HL-60 (cell line): ENCODE results near the gene TLCD1.

Experiments
- DNase-seq, 2 experiments: peaks; one replicate each; pipeline ENCODE4 v3.0.0-alpha.2; 2010 to 2020; ENCODE audit warnings: low read depth in 1 of 2, low spot score in 1 of 2
- H3K27ac ChIP-seq: fragments of 250-450 bp; sonication (Bioruptor Pico); replicated peaks from 2 replicates; pipeline ENCODE4 v1.5.1; 2020; ENCODE audit warnings: mild to moderate bottlenecking, moderate library complexity
- H3K27me3 ChIP-seq: fragments of 250-450 bp; sonication (Bioruptor Pico); 2 replicates; pipeline ENCODE4 v1.5.1; 2021; ENCODE audit warnings: mild to moderate bottlenecking, moderate library complexity; ENCODE audit not compliant: insufficient read depth, poor library complexity, severe bottlenecking
- H3K4me3 ChIP-seq: replicated peaks from 2 replicates; pipeline ENCODE4 v1.5.1; 2011; ENCODE audit warnings: mild to moderate bottlenecking, control low read depth, low read length; ENCODE audit not compliant: insufficient read depth
- CTCF ChIP-seq: IDR thresholded peaks from one replicate; pipeline ENCODE4 v1.5.1; 2011; ENCODE audit warnings: low read length, control low read depth, inconsistent platforms; ENCODE audit not compliant: insufficient read depth
- GABPA ChIP-seq: IDR thresholded peaks from 2 replicates; pipeline ENCODE4 v1.6.1; 2012; ENCODE audit warnings: low read depth
- POLR2AphosphoS5 ChIP-seq: IDR thresholded peaks from 2 replicates; pipeline ENCODE4 v1.6.1; 2012; ENCODE audit warnings: low read depth
- REST ChIP-seq: IDR thresholded peaks from 2 replicates; pipeline ENCODE4 v1.6.1; 2012; ENCODE audit warnings: low read depth; ENCODE audit not compliant: insufficient replicate concordance
- SPI1 ChIP-seq: IDR thresholded peaks from 2 replicates; pipeline ENCODE4 v1.6.1; 2012; ENCODE audit warnings: low read depth, mild to moderate bottlenecking, borderline replicate concordance

Gene TLCD1

GRCh38 chr17:28686296-28686695 lies 39.7 kb downstream of the TLCD1 start:
- no peaks in the 10 kb centered on the region for H3K27me3 ChIP-seq
- TF ChIP-seq REST = no peak
- no peak for TF ChIP-seq CTCF
- TF ChIP-seq GABPA = no peak
- no peak for TF ChIP-seq POLR2AphosphoS5
- no peak for TF ChIP-seq SPI1
- H3K4me3 ChIP-seq = no peak overlapping the region

DNA sequence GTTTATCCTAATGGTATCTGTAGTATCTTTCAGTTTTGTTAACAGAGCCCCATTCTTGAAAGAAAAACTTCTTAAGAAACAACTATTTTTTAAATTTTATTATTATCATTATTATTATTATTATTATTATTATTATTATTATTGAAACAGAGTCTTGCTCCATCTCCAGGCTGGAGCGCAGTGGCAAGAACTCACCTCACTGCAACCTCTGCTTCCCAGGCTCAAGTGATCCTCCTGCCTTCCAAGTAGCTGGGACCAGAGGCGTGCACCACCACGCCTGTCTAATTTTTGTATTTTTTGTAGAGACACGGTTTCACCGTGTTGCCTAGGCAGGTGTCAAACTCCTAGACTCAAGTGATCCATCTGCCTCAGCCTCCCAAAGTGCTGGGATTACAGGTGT lies 40.7 kb downstream of the TLCD1 start:
- TF ChIP-seq REST = no peak
- Histone ChIP-seq H3K27me3 (no peaks in the 10 kb centered on the region), H3K27ac (no peak overlapping the region), H3K4me3 (no peak overlapping the region)
- no peak for DNase-seq

More at GRCh38 chr17:28686296-28686695, 39.7 kb downstream of the TLCD1 start:
- H3K27ac ChIP-seq = no peak overlapping the region
- DNase-seq = no peak

DNA sequence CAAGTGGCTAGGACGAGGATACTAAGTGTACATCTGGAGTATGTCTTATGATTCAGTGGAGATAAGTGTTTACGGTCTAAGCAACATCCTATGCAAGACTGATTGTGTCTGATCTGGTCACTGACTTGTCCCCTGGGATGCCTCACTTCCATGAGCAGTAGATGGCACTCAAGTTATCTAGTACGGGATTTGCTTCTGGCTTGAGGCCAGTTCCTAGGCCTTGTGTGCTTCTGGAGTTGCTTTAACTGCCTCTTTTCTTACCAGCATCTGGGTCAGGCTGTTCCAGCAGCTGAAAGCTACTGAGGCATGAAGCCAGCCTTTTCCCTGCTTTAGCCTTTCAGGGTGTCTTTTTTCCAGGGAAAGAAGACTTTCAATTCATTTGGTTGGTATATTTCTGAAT lies 41.1 kb downstream of the TLCD1 start:
- Histone ChIP-seq H3K27me3 (no peaks in the 10 kb centered on the region), H3K4me3 (no peak overlapping the region), H3K27ac (no peak overlapping the region)
- no peak for TF ChIP-seq GABPA
- TF ChIP-seq POLR2AphosphoS5 = no peak
- no peak for TF ChIP-seq REST
- TF ChIP-seq CTCF = no peak
- TF ChIP-seq SPI1 = no peak
- no peak for DNase-seq

DNA sequence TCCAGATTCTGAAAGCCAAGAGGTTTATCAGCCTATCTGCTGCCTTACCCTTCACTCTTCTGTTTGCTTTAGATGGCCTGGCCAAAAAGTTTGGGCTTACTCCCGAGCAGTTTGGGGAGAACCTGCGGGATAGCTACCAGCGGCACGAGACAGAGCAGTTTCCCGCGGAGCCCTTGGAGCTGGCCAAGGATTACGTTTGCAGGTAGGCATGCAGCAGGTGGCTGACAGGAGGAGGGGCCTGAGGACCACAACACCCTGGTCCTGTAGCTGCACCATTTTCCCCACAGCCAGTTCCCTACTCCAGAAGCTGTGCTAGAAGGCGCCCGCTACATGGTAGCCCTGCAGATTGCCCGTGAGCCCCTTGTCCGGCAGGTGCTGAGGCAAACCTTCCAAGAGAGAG lies 43.4 kb downstream of the TLCD1 start:
- H3K4me3 ChIP-seq = no peak overlapping the region
- TF ChIP-seq GABPA = no peak
- TF ChIP-seq POLR2AphosphoS5 = no peak
- no peak for TF ChIP-seq CTCF
- TF ChIP-seq REST = no peak
- no peak for TF ChIP-seq SPI1
- no peaks in the 10 kb centered on the region for H3K27me3 ChIP-seq
- H3K27ac ChIP-seq = no peak overlapping the region
- no peak for DNase-seq
